ENCODE measurements around the gene F13A1.

GRCh38 chr6:6243846-6244245 lies 76.6 kb downstream of the F13A1 start:
- TF ChIP-seq POLR2A (IDR thresholded peaks at IDR 0.05) (no peak), CTCF (IDR thresholded peaks at IDR 0.05) (no peak)

Measured in uterus (tissue), 2 donors.